HepG2 (cell line): ENCODE measurements around the gene CRLF2. TPM values are rescaled to one million over a fixed set of nuclear protein-coding genes. Genes with fewer than 3 reads are reported as not detected.
"Not testable (repeated sequence)": the region's sequence is repeated elsewhere in the genome, so short reads cannot be mapped to it uniquely, and the experiment has no call there.

Experiments
- ATAC-seq: fragments of 200-7000 bp; cut with Tn5 transposase; 3 replicates; pipeline ENCODE4 v1.9.1; 2020; ENCODE audit warnings: mild to moderate bottlenecking, moderate library complexity
- BruUV-seq: library from RNA; stranded (reverse); fragments of 400-500 nt; replicated peaks from 2 replicates; lab custom pipeline; 2021; lab: Mats Ljungman, UMichigan
- CTCF ChIA-PET: fragments of 300-600 bp; formaldehyde crosslinking; extraction: SDS; loops from one replicate; lab custom pipeline; 2021; ENCODE audit warnings: low total read pairs, inconsistent platforms, low intra/inter-chr PET ratio; lab: Yijun Ruan, JAX
- POLR2A ChIA-PET: fragments of 350-600 bp; sonication (Branson Sonifier 250); formaldehyde crosslinking; loops from one replicate; lab custom pipeline; 2020; ENCODE audit warnings: antibody characterized with exemption, inconsistent platforms; lab: Yijun Ruan, JAX
- DNase-seq: peaks from one replicate; pipeline ENCODE4 v3.0.0-alpha.2; 2015; ENCODE audit warnings: low spot score
- FAIRE-seq: peaks from 3 replicates; lab custom pipeline; 2011; peaks lifted over from hg19 to GRCh38; lab: Jason Lieb, UNC
- H2AFZ ChIP-seq: one replicate; pipeline ENCODE4 v1.6.1; 2011; ENCODE audit warnings: low read length, inconsistent platforms
- H3K27ac ChIP-seq: fragments of 300-600 bp; 3 replicates; pipeline ENCODE4 v1.8.0; 2011; ENCODE audit warnings: mixed run types, mild to moderate bottlenecking, mixed read lengths, low read length, inconsistent platforms; ENCODE audit not compliant: insufficient read depth; ENCODE audit errors: extremely low read length
- H3K27me3 ChIP-seq, 2 experiments: fragments of 200-600 bp in 1 of 2; 2 replicates in 1 of 2; 3 replicates in 1 of 2; pipeline versions ENCODE4 v1.6.0 to v1.8.0; 2011; ENCODE audit warnings: low read length in 2 of 2, mild to moderate bottlenecking in 2 of 2, moderate library complexity in 2 of 2, inconsistent platforms in 1 of 2; ENCODE audit not compliant: insufficient read depth in 2 of 2, control insufficient read depth in 1 of 2
- H3K36me3 ChIP-seq, 2 experiments: fragments of 200-600 bp in 1 of 2; replicated peaks in 1 of 2; 2 replicates in 1 of 2; 3 replicates in 1 of 2; pipeline versions ENCODE4 v1.5.1 to v1.8.0; 2011; ENCODE audit warnings: low read length in 2 of 2, inconsistent platforms in 1 of 2; ENCODE audit not compliant: insufficient read depth in 2 of 2, control insufficient read depth in 1 of 2
- H3K4me1 ChIP-seq: 2 replicates; pipeline ENCODE4 v1.5.1; 2012; ENCODE audit warnings: low read length, inconsistent platforms; ENCODE audit not compliant: insufficient read depth
- H3K4me2 ChIP-seq: 2 replicates; pipeline ENCODE4 v1.6.0; 2011; ENCODE audit warnings: low read depth, low read length, inconsistent platforms
- H3K4me3 ChIP-seq, 3 experiments: fragments of 200-600 bp in 1 of 3; sonication (generic), shearing (Covaris generic) in 1 of 3; replicated peaks in 1 of 3; 2 replicates each; pipeline ENCODE4 v1.5.1; 2011 to 2016; ENCODE audit warnings: low read length in 3 of 3, inconsistent platforms in 2 of 3, low read depth in 2 of 3, mild to moderate bottlenecking in 2 of 3, control low read depth in 1 of 3, mixed read lengths in 1 of 3; ENCODE audit not compliant: insufficient read depth in 1 of 3
- H3K79me2 ChIP-seq: one replicate; pipeline ENCODE4 v1.6.1; 2011; ENCODE audit warnings: low read length, inconsistent platforms; ENCODE audit not compliant: insufficient read depth
- H3K9ac ChIP-seq: 2 replicates; pipeline ENCODE4 v1.6.0; 2011; ENCODE audit warnings: mild to moderate bottlenecking, low read depth, low read length, inconsistent platforms; ENCODE audit not compliant: insufficient read depth
- H3K9me3 ChIP-seq: 2 replicates; pipeline ENCODE4 v1.5.1; 2012; ENCODE audit warnings: mild to moderate bottlenecking, low read length
- H4K20me1 ChIP-seq: 2 replicates; pipeline ENCODE4 v1.6.0; 2011; ENCODE audit warnings: inconsistent platforms, mild to moderate bottlenecking, low read length, moderate library complexity; ENCODE audit not compliant: insufficient read depth
- AHDC1 ChIP-seq: sonication (generic); formaldehyde crosslinking; IDR thresholded peaks from 2 replicates; pipeline ENCODE4 v1.5.1; 2020; ENCODE audit warnings: mild to moderate bottlenecking, missing genetic modification reagents, borderline replicate concordance
- GATA4 ChIP-seq: sonication (generic); IDR thresholded peaks from 2 replicates; pipeline ENCODE4 v1.6.1; 2016; ENCODE audit warnings: antibody characterized with exemption, low read depth, borderline replicate concordance
- HES4 ChIP-seq: sonication (generic); formaldehyde crosslinking; IDR thresholded peaks from 2 replicates; pipeline ENCODE4 v1.9.0; 2021; ENCODE audit warnings: mild to moderate bottlenecking, missing genetic modification reagents, borderline replicate concordance
- POGK ChIP-seq: sonication (generic); formaldehyde crosslinking; conservative IDR thresholded peaks from 2 replicates; pipeline ENCODE4 v1.8.0; 2022; ENCODE audit warnings: mild to moderate bottlenecking, moderate library complexity, missing genetic modification reagents
- REPIN1 ChIP-seq: sonication (generic); formaldehyde crosslinking; IDR thresholded peaks from 2 replicates; pipeline ENCODE4 v1.8.0; 2022; ENCODE audit warnings: missing genetic modification reagents, low read depth, mild to moderate bottlenecking, borderline replicate concordance
- SOX6 ChIP-seq, 2 experiments: fragments of 450-650 bp in 1 of 2; sonication (generic) in 1 of 2; formaldehyde crosslinking in 1 of 2; IDR thresholded peaks; 2 replicates each; pipeline versions ENCODE4 v1.4.0 to v1.6.1; 2017 to 2020; ENCODE audit warnings: antibody characterized with exemption in 1 of 2, mild to moderate bottlenecking in 1 of 2, missing genetic modification reagents in 1 of 2
- SRSF4 ChIP-seq: fragments of 200-400 bp; formaldehyde crosslinking; IDR thresholded peaks from one replicate; pipeline ENCODE4 v1.6.1; 2018; ENCODE audit warnings: mild to moderate bottlenecking, low read depth, low read length, moderate library complexity; ENCODE audit not compliant: poor library complexity, severe bottlenecking
- ZBTB44 ChIP-seq: sonication (generic); formaldehyde crosslinking; IDR thresholded peaks from 2 replicates; pipeline ENCODE4 v1.4.0; 2020; ENCODE audit warnings: missing genetic modification reagents
- WGBS: methylation state at CpG from one replicate; pipeline ENCODE4 v1.1.6; 2017; ENCODE audit warnings: low lambda C conversion rate; 5-methylcytosine and 5-hydroxymethylcytosine counted together
- in situ Hi-C: cut with HindIII; loops from 2 replicates; pipeline ENCODE4 v1.10.0; 2017; ENCODE audit warnings: low pct_unique_long_range_greater_than_20kb; ENCODE audit not compliant: extremely low pct_ligation_motif_present
- intact Hi-C: fragments of 100-400 bp; cut with micrococcal nuclease; formaldehyde crosslinking; loops from one replicate; pipeline ENCODE4 v1.10.0; 2022; ENCODE audit not compliant: unreplicated experiment
- polyA plus RNA-seq, 8 experiments: library from polyadenylated mRNA; depleted of rRNA in 3 of 8; stranded (reverse) in 7 of 8; unstranded in 1 of 8; fragments of >200 nt; fragmentation: Illumina TruSeq in 4 of 8; extraction: Trizol in 4 of 8; gene quantifications; 2 replicates each; pipeline versions ENCODE4 v1.2.1 to v1.2.3, GENCODE V29; 2011 to 2016; ENCODE audit warnings: low read depth in 4 of 8, missing spikeins in 1 of 8, mixed read lengths in 1 of 8; ENCODE audit not compliant: insufficient read depth in 1 of 8
- total RNA-seq, 5 experiments: library from RNA; depleted of rRNA; stranded (reverse); fragments of >200 nt; fragmentation: Illumina TruSeq; extraction: Trizol; gene quantifications; 2 replicates each; pipeline ENCODE4 v1.2.3, GENCODE V29; 2016; ENCODE audit warnings: low read depth in 1 of 5

Gene CRLF2
- total and polyA plus RNA-seq, 2 of the 13 experiments (the other 11 are each of a cell fraction or from before 2014, with no cell fraction given), result not detected

- H3K4me1 ChIP-seq, BruUV-seq, H3K9ac ChIP-seq, H3K27ac ChIP-seq, DNase-seq, H4K20me1 ChIP-seq, H3K4me2 ChIP-seq, POLR2A ChIA-PET, intact Hi-C loops, H2AFZ ChIP-seq, in situ Hi-C loops, H3K9me3 ChIP-seq, H3K27me3 ChIP-seq, H3K36me3 ChIP-seq, H3K4me3 ChIP-seq, CTCF ChIA-PET, FAIRE-seq, H3K79me2 ChIP-seq, ATAC-seq: not testable (repeated sequence)
- 60% methylated on average over 14 of the region's 14 CpGs for WGBS
Observed at GRCh38 chrX:1181661-1182060, 30.8 kb downstream of the CRLF2 start.

GRCh38 chrX:1181170-1181569 lies 31.3 kb downstream of the CRLF2 start:
- ATAC-seq, result no peak
- TF ChIP-seq HES4 (CRISPR knock-in tag), result no peak
- no peak for TF ChIP-seq POGK (CRISPR knock-in tag)
- no peak for TF ChIP-seq AHDC1
- no peak for TF ChIP-seq SOX6 (IDR thresholded peaks at IDR 0.05)
- no peak for TF ChIP-seq SOX6 (CRISPR knock-in tag; IDR thresholded peaks at IDR 0.05)
- no peak for TF ChIP-seq REPIN1 (CRISPR knock-in tag)
- no peak for TF ChIP-seq SRSF4
- no peak for TF ChIP-seq GATA4
- no peak for TF ChIP-seq ZBTB44 (CRISPR knock-in tag)

More at GRCh38 chrX:1181170-1181569, 31.3 kb downstream of the CRLF2 start:
- in situ Hi-C loops (no loop called here), intact Hi-C loops (no loop called here)
- 33% methylated on average over 11 of the region's 11 CpGs for WGBS
- no peak overlapping the region for H3K4me3 ChIP-seq
- FAIRE-seq, result no peak
- H3K9me3 ChIP-seq, result no peaks in the 10 kb centered on the region
- no peaks in the 10 kb centered on the region for H3K79me2 ChIP-seq
- no peaks in the 10 kb centered on the region for H3K36me3 ChIP-seq
- no TSS peak for BruUV-seq
- H3K27me3 ChIP-seq, result no peaks in the 10 kb centered on the region
- H4K20me1 ChIP-seq, result no peaks in the 10 kb centered on the region
- no peak overlapping the region for H3K27ac ChIP-seq
- CTCF ChIA-PET, result no interaction called here
- H3K4me1 ChIP-seq, result no peaks in the 10 kb centered on the region
- H2AFZ ChIP-seq, result no peak overlapping the region
- DNase-seq, result no peak
- no peak overlapping the region for H3K4me2 ChIP-seq
- POLR2A ChIA-PET, result no interaction called here
- no peak overlapping the region for H3K9ac ChIP-seq
